Activated CD4-positive, alpha-beta memory T cell treated with anti-CD3 and anti-CD28 coated beads for 36 hours (primary cell): ENCODE results near the gene PNPLA2. TPM values are rescaled to one million over a fixed set of nuclear protein-coding genes. Genes with fewer than 3 reads are reported as not detected.
A peak's percentile ranks its signal among the peaks of the same experiment; 100 is the strongest.

Experiments
- CTCF ChIA-PET: fragments of 350-600 bp; sonication (Branson Sonifier 250); formaldehyde crosslinking; loops from one replicate; lab custom pipeline; 2021; ENCODE audit warnings: antibody characterized with exemption, inconsistent platforms; lab: Charles Lee
- POLR2A ChIA-PET: fragments of 350-600 bp; sonication (Branson Sonifier 250); formaldehyde crosslinking; loops from one replicate; lab custom pipeline; 2021; ENCODE audit warnings: antibody characterized with exemption; lab: Charles Lee
- DNase-seq: peaks from one replicate; pipeline ENCODE4 v3.0.0-alpha.2; 2020
- H3K27ac Mint-ChIP-seq: one replicate; pipeline ENCODE4 v1.8.0; 2021; ENCODE audit warnings: mixed read lengths
- H3K27me3 Mint-ChIP-seq: one replicate; pipeline ENCODE4 v1.8.0; 2021; ENCODE audit warnings: mixed read lengths
- H3K36me3 Mint-ChIP-seq: one replicate; pipeline ENCODE4 v1.8.0; 2021; ENCODE audit warnings: mixed read lengths
- H3K4me1 Mint-ChIP-seq: one replicate; pipeline ENCODE4 v1.8.0; 2021; ENCODE audit warnings: low read depth, mixed read lengths
- H3K4me3 Mint-ChIP-seq: one replicate; pipeline ENCODE4 v1.8.0; 2021; ENCODE audit warnings: mild to moderate bottlenecking, mixed read lengths
- H3K9me3 Mint-ChIP-seq: one replicate; pipeline ENCODE4 v1.8.0; 2021; ENCODE audit warnings: mixed read lengths
- intact Hi-C: fragments of 100-400 bp; cut with micrococcal nuclease; formaldehyde crosslinking; loops from one replicate; pipeline ENCODE4 v1.15.1; 2023
- total RNA-seq, 2 experiments: library from RNA; stranded (reverse); gene quantifications; one replicate each; pipeline ENCODE4 v1.2.3, GENCODE V29; 2021

PNPLA2 gene
- total RNA-seq, 2 experiments from 2014 or later = 33.2 to 35.0 TPM

DNA sequence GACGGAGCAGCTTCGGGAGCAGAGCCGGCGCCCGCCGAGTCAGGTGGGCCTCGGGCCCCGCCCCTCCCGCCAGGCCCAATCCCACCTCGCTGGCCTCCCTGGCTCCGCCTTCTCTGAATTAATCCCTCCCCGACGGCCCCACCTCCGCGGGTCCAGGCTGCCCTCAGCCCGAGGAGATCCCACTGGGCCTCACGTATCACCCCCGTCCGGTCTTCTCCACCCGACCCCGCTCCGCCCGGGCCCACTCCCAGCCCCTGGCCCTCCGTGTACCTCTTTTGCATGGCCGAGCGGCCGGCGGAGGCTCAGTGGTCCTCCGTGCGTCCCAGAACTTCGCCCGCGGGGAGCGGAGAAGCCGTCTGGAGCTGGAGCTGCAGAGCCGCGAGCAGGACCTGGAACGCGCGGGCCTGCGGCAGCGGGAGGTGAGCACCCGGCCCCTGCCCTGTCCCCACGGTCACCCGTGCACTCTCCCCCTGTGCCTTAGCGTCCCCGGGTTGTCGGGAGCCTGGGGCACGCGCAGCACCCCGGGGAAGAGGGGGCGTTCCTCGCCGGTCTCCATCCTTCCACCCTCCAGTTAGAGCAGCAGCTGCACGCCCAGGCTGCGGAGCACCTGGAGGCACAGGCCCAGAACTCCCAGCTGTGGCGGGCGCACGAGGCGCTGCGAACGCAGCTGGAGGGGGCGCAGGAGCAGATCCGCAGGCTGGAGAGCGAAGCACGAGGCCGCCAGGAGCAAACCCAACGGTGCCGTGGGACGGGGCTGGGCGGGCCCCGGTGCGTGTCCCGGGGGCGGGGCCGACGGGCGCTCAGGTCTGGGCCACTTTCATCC lies 11.8 kb downstream of the PNPLA2 start:
- ChIA-PET POLR2A (interaction anchor here (0.7 to 0.9 kb wide), 2 partner anchors 7 to 11 kb away, joined by 3 read pairs; partner anchors contain the start of gene PNPLA2), CTCF (no interaction called here)
- peak; percentile 70 for DNase-seq
- no peaks in the 10 kb centered on the region for H3K9me3 Mint-ChIP-seq
- peaks cover 33% of the 10 kb centered on the region for H3K4me1 Mint-ChIP-seq
- no peak overlapping the region for H3K27ac Mint-ChIP-seq
- no peaks in the 10 kb centered on the region for H3K36me3 Mint-ChIP-seq
- intact Hi-C loops = loop anchor here (1.0 kb wide), 1 partner anchor 10 kb away; no protein-coding TSS in a partner anchor
- peaks cover 35% of the 10 kb centered on the region for H3K27me3 Mint-ChIP-seq
- H3K4me3 Mint-ChIP-seq = peak overlapping the region; percentile 16

DNA sequence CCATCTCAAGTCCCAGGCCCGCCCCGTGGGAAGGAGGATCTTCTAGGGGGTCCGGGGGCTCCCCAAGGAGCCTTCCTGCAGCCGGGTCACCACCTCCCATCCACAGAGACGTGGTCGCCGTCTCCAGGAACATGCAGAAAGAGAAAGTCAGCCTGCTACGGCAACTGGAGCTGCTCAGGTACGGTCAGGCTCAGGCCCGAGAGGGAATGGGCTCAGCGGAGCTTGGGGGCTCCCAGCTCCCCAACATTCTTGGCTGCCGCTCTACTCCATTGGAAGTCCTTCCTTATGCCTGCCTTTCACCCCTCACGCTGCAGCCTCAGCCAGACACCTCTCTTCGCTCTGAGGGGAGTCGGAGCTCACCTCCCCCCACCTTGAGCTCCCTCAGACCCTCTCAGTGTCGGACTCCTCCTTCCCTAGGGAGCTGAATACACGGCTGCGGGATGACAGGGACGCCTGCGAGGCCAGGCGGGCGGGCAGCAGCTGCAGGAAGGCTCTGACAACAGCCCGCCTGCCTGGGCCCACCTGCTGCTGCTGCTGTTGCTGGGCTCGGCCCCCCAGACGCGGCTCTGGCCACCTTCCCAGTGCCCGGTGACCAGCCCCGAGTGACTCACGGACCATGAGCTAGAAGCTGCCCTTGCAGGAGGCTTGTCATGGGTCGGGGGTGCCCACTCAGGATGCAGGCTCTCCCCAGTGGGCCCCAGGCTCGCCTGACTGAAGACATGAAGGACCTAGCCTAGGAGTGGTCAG lies 12.6 kb downstream of the PNPLA2 start:
- Mint-ChIP-seq H3K27me3 (peaks cover 35% of the 10 kb centered on the region), H3K9me3 (no peaks in the 10 kb centered on the region), H3K27ac (no peak overlapping the region), H3K4me3 (no peak overlapping the region), H3K36me3 (no peaks in the 10 kb centered on the region), H3K4me1 (peaks cover 33% of the 10 kb centered on the region)
- DNase-seq = no peak
- ChIA-PET CTCF (no interaction called here), POLR2A (interaction anchor here (0.7 to 0.9 kb wide), 2 partner anchors 8 to 12 kb away, joined by 3 read pairs; partner anchors contain the start of gene PNPLA2)
- intact Hi-C loops = no loop called here

DNA sequence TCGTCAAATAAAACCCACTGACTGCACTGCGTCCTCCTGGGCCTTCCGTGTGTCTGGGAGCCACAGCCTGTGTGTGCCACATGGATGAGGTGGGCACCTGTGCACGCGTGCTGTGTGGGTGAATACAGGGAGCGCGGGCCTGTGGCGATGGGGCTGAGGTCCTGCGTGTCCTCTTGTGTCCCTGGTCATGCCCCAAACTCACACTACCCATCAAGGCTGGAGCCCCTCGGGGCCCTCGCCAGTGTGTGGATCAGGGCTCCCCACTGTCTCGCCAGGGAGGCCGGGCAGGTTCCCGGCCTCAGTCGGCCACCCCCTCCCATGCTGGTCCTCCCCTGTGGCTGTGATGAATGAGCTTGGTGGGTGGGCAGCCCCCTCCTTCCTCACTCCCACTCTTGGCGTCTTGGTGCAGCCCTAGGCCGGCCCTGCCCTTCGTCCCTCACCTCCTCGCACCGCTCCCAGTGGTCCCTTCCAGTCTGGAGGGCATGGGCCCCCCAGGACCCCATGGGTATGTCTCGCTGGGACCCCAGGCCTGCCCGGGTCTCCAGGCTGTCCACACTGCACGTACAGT lies 13.3 kb downstream of the PNPLA2 start:
- peaks cover 30% of the 10 kb centered on the region for H3K4me1 Mint-ChIP-seq
- no peaks in the 10 kb centered on the region for H3K9me3 Mint-ChIP-seq
- H3K27ac Mint-ChIP-seq = no peak overlapping the region
- DNase-seq = no peak
- H3K4me3 Mint-ChIP-seq = no peak overlapping the region
- POLR2A ChIA-PET = interaction anchor here (1.7 kb wide), 1 partner anchor 13 kb away, joined by 7 read pairs; the partner anchor contains the start of gene PNPLA2
- CTCF ChIA-PET = interaction anchor here (1.2 kb wide), 2 partner anchors 11 to 16 kb away, joined by 3 to 5 read pairs; partner anchors contain the start of genes POLR2L and TSPAN4
- intact Hi-C loops = loop anchor here (1.0 kb wide), 1 partner anchor 10 kb away; the partner anchor contains the start of genes POLR2L and TSPAN4
- H3K36me3 Mint-ChIP-seq = no peaks in the 10 kb centered on the region
- peaks cover 35% of the 10 kb centered on the region for H3K27me3 Mint-ChIP-seq

DNA sequence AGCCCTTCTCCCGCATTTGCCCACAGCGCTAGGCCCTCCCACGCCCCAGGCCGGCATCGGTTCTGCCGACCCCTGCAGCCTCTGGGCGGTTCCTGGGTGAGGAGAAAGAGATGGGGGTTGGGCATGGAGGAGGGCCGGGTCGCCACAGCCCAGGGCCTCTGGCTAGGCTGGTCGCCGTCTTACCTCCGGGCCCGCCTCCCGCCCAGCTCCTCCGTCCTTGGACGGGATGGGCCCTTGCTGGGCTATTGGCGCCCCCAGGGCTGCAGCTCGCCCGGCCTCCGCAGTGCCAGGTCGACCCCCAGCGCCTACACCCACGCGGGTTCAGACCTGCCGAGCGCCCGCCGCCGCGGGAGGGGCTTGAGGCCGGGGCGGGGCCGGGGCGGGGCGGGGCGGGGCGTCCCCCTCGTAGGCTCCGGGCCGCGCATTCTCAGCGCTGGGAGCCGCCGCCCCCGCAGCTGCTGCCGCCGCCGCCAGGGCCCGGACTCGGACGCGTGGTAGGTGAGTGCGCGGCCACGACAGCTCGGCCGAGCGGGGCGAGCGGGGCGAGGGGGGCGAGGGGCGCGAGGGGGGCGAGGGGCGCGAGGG lies 13.9 kb downstream of the PNPLA2 start, which contains the start of gene CD151:
TSS of gene CD151 (plus strand) at position 424 of the 585 bp plus-strand sequence. CDS start 3,118 bp downstream, outside the sequence.
- no peaks in the 10 kb centered on the region for H3K36me3 Mint-ChIP-seq
- H3K27ac Mint-ChIP-seq = no peak within 1 kb of the TSS
- peak within 1 kb of the TSS; percentile 65 for H3K4me3 Mint-ChIP-seq
- peaks cover 27% of the 10 kb centered on the region for H3K4me1 Mint-ChIP-seq
- intact Hi-C loops = loop anchor here (1.0 kb wide), 1 partner anchor 10 kb away; the partner anchor contains the start of genes POLR2L and TSPAN4
- ChIA-PET POLR2A (interaction anchor here (1.7 to 2.2 kb wide), 2 partner anchors 10 to 13 kb away, joined by 7 to 12 read pairs; partner anchors contain the start of genes PNPLA2, POLR2L and TSPAN4), CTCF (interaction anchor here (1.2 kb wide), 2 partner anchors 10 to 15 kb away, joined by 3 to 5 read pairs; partner anchors contain the start of genes POLR2L and TSPAN4)
- peak; percentile 67 for DNase-seq
- H3K27me3 Mint-ChIP-seq = peaks cover 33% of the 10 kb centered on the region
- H3K9me3 Mint-ChIP-seq = no peaks in the 10 kb centered on the region

DNA sequence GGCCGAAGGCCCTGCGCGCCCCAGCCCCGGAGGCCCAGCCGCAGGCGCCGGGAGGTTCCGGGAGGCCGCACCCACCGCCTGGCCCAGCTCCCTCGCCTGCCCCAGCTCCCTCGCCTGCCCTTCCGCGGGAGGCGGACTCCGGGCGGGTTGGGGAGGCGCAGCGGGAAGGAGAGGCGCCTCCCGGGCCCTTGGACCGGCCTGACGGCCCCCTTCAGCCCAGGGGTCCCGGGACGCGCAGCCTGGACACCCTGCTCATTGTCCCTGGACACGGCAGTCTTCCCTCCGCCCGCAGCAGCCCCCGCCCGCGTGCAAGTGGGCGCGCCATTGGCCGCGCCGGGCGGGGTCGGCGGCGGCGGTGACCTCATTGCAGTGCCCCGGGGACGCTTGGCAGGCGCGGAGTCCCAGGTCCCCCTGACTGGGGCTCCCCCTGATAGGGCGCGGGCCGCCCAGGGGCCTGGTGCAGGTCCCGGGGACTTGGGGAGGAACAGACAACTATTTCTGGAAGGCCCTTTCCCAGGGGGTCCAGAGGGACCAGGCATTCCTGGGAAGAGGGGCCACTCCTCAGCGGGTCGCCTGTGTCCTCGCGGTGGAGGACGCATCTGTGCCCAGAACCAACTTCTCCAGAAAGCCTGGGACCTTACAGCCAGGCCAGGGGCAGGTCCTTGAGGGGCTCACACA lies 14.5 kb downstream of the PNPLA2 start:
- ChIA-PET POLR2A (interaction anchor here (1.7 to 2.2 kb wide), 2 partner anchors 10 to 14 kb away, joined by 7 to 12 read pairs; partner anchors contain the start of genes PNPLA2, POLR2L and TSPAN4), CTCF (interaction anchor here (1.2 kb wide), 2 partner anchors 10 to 14 kb away, joined by 3 to 5 read pairs; partner anchors contain the start of genes POLR2L and TSPAN4)
- H3K27ac Mint-ChIP-seq = no peak overlapping the region
- no peaks in the 10 kb centered on the region for H3K36me3 Mint-ChIP-seq
- H3K27me3 Mint-ChIP-seq = peaks cover 26% of the 10 kb centered on the region
- H3K4me1 Mint-ChIP-seq = peaks cover 24% of the 10 kb centered on the region
- H3K4me3 Mint-ChIP-seq = peak overlapping the region; percentile 65
- peak; percentile 50 for DNase-seq
- intact Hi-C loops = no loop called here
- H3K9me3 Mint-ChIP-seq = no peaks in the 10 kb centered on the region

DNA sequence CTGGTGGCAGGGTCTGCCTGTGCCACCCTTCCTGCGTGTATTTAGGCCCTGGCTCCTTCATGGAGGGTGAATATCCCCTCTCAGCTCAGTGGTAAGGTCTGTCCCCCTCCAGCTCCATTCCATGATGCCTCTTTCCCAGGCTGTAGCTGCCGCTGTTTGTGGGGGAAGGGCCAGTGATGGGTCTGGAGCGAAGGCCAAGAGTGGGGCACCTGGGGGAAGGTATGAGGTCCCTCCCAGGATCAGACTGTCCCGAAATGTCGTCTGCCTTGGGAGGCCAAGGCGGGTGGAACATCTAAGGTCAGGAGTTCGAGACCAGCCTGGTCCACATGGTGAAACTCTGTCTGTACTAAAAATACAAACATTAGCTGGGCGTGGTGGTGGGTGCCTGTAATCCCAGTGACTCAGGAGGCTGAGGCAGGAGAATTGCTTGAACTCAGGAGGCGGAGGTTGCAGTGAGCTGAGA lies 15.2 kb downstream of the PNPLA2 start:
- intact Hi-C loops = no loop called here
- no peak overlapping the region for H3K27ac Mint-ChIP-seq
- H3K4me3 Mint-ChIP-seq = peak overlapping the region; percentile 65
- peaks cover 1% of the 10 kb centered on the region for H3K36me3 Mint-ChIP-seq
- CTCF ChIA-PET = no interaction called here
- H3K9me3 Mint-ChIP-seq = no peaks in the 10 kb centered on the region
- POLR2A ChIA-PET = interaction anchor here (1.7 to 2.2 kb wide), 2 partner anchors 9 to 14 kb away, joined by 7 to 12 read pairs; partner anchors contain the start of genes PNPLA2, POLR2L and TSPAN4
- DNase-seq = no peak
- peaks cover 21% of the 10 kb centered on the region for H3K27me3 Mint-ChIP-seq
- peaks cover 22% of the 10 kb centered on the region for H3K4me1 Mint-ChIP-seq

DNA sequence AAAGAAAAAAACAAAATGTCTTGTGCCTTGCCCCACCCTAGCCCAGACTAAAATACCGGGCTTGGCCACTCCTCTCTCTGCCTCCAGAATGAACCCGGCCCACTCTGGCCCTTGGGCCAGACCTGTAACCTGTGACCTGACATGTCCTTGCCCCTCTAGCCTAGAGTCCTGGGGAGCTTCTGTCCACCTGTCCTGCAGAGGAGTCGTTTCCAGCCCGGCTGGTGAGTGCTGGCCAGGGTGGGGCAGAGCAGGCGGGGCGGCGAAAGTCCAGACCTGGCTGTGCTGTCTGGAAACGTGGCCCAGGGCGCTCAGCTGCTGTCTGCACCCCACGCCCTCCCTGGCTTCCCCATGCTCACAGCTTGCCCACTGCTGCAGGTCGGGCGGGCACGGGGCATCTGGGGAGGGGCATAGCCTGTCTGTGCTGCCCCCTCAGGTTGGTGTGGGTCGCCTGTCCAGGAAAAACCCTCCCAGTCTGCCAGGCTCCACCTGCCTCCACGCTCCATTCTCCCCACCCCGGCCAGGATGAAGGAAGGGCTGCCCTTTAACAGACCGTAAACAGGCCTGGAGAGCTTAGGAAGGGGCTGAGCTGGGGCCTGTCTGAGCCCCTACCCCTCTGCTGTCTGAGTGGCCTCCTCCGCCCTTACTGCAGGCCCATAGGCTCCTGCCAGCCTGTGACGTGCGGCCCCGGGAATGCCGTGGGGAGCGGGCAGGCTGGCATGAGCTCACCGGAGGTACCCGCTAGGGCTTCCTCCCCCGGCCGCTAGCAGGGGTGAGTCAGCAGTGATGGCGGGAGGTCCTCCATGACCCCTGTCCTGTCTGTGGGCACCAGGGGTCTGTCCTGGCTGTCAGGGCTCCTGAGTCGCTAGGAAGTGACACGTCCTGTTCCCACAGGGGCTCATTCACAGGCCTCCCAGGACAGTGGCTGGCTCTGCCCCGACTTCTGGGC lies 15.9 kb downstream of the PNPLA2 start:
- CTCF ChIA-PET = interaction anchor here (0.5 kb wide), 1 partner anchor 554 kb away, joined by 3 read pairs; no protein-coding TSS in a partner anchor
- H3K4me3 Mint-ChIP-seq = no peak overlapping the region
- intact Hi-C loops = no loop called here

DNA sequence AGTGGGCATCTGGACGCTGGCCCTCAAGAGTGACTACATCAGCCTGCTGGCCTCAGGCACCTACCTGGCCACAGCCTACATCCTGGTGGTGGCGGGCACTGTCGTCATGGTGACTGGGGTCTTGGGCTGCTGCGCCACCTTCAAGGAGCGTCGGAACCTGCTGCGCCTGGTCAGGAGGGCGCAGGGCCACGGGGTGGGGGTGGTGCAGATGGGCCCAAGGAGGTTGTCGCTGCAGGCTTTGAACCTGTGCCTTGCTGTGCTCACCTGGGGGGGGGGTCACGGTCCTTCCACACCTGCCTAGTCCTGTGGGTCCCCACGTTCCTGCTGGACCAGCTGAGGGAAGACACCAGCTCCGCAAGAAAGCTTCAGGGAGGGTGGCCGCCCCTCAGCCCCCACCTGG lies 17.6 kb downstream of the PNPLA2 start:
- Mint-ChIP-seq H3K27ac (no peak overlapping the region), H3K36me3 (peaks cover 5% of the 10 kb centered on the region), H3K9me3 (no peaks in the 10 kb centered on the region), H3K4me3 (no peak overlapping the region), H3K4me1 (peaks cover 27% of the 10 kb centered on the region), H3K27me3 (peaks cover 8% of the 10 kb centered on the region)
- no peak for DNase-seq
- intact Hi-C loops = no loop called here
- ChIA-PET CTCF (no interaction called here), POLR2A (interaction anchor here (1.5 kb wide), 1 partner anchor 10 kb away, joined by 4 read pairs; no protein-coding TSS in a partner anchor)

More for the DNA sequence above, 15.9 kb downstream of the PNPLA2 start:
- H3K4me1 Mint-ChIP-seq = peaks cover 18% of the 10 kb centered on the region
- H3K27ac Mint-ChIP-seq = no peak overlapping the region
- H3K36me3 Mint-ChIP-seq = peaks cover 2% of the 10 kb centered on the region
- POLR2A ChIA-PET = interaction anchor here (2.2 kb wide), 1 partner anchor 8 kb away, joined by 12 read pairs; the partner anchor contains the start of genes POLR2L and TSPAN4
- peaks cover 14% of the 10 kb centered on the region for H3K27me3 Mint-ChIP-seq
- DNase-seq = no peak
- no peaks in the 10 kb centered on the region for H3K9me3 Mint-ChIP-seq

DNA sequence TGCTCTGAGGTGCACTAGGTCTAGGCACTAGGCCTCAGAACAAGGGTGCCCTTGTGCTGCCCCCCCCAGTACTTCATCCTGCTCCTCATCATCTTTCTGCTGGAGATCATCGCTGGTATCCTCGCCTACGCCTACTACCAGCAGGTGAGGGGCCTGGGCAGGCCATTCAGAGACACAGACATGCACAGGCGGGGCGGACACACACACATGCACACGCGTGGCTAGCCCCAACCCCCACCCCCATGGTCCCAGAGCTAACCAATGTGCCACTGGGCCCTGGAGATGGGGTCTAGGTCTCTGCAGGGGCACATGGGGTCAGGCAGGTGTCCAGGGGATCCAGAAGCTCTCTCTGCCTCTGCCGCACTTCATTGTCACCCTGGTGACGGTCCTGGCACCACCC lies 18.0 kb downstream of the PNPLA2 start:
- Mint-ChIP-seq H3K4me3 (no peak overlapping the region), H3K27me3 (peaks cover 5% of the 10 kb centered on the region), H3K9me3 (no peaks in the 10 kb centered on the region), H3K36me3 (peaks cover 5% of the 10 kb centered on the region), H3K4me1 (peaks cover 25% of the 10 kb centered on the region), H3K27ac (no peak overlapping the region)
- CTCF ChIA-PET = no interaction called here
- POLR2A ChIA-PET = interaction anchor here (1.5 kb wide), 1 partner anchor 10 kb away, joined by 4 read pairs; no protein-coding TSS in a partner anchor
- no peak for DNase-seq
- intact Hi-C loops = no loop called here
